Measurements from ENCODE around the gene CLIP3.

DNA sequence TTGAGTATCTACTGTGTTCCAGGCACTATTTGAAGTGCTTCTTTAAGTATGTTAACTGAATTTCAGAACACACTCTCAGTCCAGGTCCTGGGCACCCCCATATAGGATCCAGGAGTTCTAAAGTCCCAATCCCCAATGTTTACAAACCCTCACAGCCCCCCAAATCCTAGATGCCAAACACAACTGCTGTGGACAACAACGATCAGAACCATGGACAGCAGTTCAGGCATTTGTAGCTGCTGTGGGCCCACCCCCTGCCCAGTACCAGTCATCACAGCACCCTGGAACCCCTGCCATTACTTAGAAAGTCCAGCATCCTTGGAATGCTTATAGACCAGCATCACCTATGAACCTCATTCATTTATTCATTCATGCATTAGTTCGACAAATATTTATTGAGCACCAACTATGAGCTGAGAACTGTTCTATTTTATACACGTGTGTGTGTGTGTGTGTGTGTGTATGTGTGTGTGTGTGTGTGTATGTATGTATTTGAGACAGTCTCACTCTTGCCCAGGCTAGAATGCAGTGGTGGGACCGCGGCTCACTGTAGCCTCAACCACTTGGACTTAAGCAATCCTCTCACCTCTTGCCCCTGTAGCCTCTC is 57.0 kb downstream of the CLIP3 start:
- TF ChIP-seq, protein P1, sequence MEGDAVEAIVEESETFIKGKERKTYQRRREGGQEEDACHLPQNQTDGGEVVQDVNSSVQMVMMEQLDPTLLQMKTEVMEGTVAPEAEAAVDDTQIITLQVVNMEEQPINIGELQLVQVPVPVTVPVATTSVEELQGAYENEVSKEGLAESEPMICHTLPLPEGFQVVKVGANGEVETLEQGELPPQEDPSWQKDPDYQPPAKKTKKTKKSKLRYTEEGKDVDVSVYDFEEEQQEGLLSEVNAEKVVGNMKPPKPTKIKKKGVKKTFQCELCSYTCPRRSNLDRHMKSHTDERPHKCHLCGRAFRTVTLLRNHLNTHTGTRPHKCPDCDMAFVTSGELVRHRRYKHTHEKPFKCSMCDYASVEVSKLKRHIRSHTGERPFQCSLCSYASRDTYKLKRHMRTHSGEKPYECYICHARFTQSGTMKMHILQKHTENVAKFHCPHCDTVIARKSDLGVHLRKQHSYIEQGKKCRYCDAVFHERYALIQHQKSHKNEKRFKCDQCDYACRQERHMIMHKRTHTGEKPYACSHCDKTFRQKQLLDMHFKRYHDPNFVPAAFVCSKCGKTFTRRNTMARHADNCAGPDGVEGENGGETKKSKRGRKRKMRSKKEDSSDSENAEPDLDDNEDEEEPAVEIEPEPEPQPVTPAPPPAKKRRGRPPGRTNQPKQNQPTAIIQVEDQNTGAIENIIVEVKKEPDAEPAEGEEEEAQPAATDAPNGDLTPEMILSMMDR (IDR thresholded peaks at IDR 0.05), result no peak
- TF ChIP-seq POLR2A (IDR thresholded peaks at IDR 0.05), result no peak
